Mesodermal cell (in vitro differentiated cells): ENCODE measurements around the gene MAMLD1.

ENCODE experiments used
- H3K27ac ChIP-seq: 2 replicates; pipeline ENCODE4 v1.7.0; 2013; ENCODE audit warnings: mild to moderate bottlenecking, low read depth, low read length, moderate library complexity; ENCODE audit not compliant: severe bottlenecking
- H3K36me3 ChIP-seq: 2 replicates; pipeline ENCODE4 v1.7.1; 2013; ENCODE audit warnings: mild to moderate bottlenecking, low read length, moderate library complexity; ENCODE audit not compliant: control insufficient read depth, insufficient read depth
- H3K4me1 ChIP-seq: one replicate; pipeline ENCODE4 v1.7.1; 2013; ENCODE audit warnings: mild to moderate bottlenecking, low read length; ENCODE audit not compliant: insufficient read depth, control insufficient read depth, poor library complexity, severe bottlenecking
- H3K4me3 ChIP-seq: 2 replicates; pipeline ENCODE4 v1.7.0; 2013; ENCODE audit warnings: low read length, control low read depth, mild to moderate bottlenecking; ENCODE audit not compliant: insufficient read depth, poor library complexity, severe bottlenecking; ENCODE audit errors: extremely low read depth
- H3K9me3 ChIP-seq: 2 replicates; pipeline ENCODE4 v1.7.1; 2013; ENCODE audit warnings: mild to moderate bottlenecking, low read length, moderate library complexity; ENCODE audit not compliant: control insufficient read depth
- WGBS, 2 experiments: methylation state at CpG; one replicate each; pipeline ENCODE4 v1.1.5; 2013; ENCODE audit warnings: missing lambda C conversion rate in 2 of 2; ENCODE audit not compliant: insufficient coverage in 2 of 2; 5-methylcytosine and 5-hydroxymethylcytosine counted together

MAMLD1 gene

DNA sequence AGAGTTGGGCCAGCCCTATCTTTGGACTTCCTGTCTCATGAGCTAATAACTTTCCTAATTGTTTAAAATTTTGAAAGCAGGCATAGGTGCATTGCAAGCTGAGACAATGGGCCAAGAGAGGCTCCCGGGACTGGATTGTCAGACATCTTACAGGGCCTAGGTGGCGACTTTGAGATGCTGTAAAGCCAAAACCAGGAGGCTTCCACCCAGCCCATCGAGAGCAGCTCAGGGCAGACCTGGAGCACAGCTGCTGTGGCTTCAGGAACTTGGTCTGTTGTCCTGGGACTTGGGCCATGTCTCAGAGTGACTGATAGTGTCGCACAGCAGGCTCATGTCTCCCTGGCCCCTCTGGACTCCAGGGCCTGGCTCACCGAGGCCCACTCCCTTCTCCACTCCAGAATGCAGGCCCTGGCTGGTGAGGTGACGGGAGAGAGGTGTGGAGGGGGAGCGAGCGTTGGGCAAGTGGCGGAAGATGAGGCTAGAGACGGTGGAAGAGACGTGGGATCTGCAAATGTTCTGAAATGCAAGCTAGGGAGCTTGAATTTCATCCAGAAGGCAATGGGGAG, 181.2 kb downstream of the MAMLD1 start:
- H3K4me1 ChIP-seq, result no peaks in the 10 kb centered on the region
- no peak overlapping the region for H3K27ac ChIP-seq
- no peaks in the 10 kb centered on the region for H3K9me3 ChIP-seq
- no peak overlapping the region for H3K4me3 ChIP-seq
- 74 to 76% methylated on average over 5 to 8 of the region's 11 CpGs for WGBS, 2 experiments
- H3K36me3 ChIP-seq, result no peaks in the 10 kb centered on the region

DNA sequence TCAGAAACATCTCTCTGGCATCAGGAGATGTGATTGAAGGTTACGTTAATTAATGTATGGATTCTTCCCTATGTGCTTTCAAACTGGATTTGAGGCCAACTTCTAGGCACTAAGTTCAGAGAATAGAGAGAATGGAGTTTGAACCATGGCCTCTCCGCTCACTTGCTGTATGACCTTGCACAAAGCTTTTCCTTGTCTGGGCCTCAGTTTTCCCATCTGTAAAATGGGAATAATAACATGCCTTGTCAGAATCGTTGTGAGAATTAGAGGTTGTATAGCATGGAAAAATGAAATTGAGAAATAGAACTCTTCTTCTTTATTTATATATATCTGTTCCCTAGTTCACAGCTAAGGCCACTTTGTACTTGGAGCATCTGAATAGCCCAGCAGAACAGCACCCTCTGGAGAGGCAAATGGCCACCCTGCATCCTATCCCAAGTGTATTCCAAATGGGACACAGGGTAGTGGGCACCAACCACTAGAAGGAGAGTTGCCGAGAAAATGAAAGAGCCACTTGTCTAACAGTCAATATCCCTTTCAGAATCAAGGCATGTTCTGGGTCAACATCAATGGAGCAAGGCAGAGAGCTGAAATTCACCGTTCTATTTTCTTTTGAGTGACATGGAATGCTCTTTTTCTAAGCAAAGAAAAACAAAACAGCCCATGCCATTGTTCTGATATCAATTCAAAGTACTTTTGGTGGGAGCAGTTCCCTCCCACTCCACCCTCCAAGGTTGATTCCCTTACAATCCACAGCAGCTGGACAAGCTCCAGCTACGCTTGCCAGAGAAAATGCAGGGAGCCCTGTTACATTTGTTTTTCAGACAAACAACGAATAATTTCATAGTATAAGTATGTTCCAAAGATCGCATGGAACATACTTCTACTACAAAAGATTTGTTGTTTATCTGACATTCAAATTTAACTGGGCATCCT, 182.0 kb downstream of the MAMLD1 start:
- WGBS, 2 experiments, result 83% methylated on average over 2 of the region's 8 CpGs; no CpG with 5 or more reads in 1 of the 2 experiments
- Histone ChIP-seq H3K27ac (no peak overlapping the region), H3K9me3 (no peaks in the 10 kb centered on the region), H3K4me1 (no peaks in the 10 kb centered on the region), H3K36me3 (no peaks in the 10 kb centered on the region), H3K4me3 (no peak overlapping the region)

DNA sequence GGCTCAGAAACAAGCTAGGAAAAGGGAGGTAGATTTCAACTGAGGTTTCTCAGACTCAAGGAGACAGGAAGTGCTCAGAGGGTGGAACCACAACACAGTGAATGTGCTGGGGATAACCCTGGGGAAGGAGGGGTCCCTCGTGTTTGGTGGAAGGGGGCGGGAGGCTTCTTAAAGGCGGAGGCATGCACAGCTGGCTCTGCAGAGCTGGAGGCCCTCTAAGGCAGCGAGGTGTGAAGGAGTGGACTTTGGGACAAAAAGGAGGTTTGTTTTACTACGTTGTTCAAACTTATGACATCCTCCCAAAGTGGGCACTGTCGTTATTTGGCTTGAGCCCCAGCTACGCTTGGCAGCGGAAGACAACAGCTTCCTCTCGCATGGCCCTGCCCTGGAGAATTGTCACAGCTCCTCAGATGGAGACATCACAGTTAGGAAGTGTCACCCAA, 183.6 kb downstream of the MAMLD1 start:
- Histone ChIP-seq H3K36me3 (no peaks in the 10 kb centered on the region), H3K4me3 (no peak overlapping the region), H3K9me3 (no peaks in the 10 kb centered on the region), H3K4me1 (no peaks in the 10 kb centered on the region), H3K27ac (no peak overlapping the region)
- WGBS, 2 experiments, result 100% methylated on average over 1 to 2 of the region's 9 CpGs

DNA sequence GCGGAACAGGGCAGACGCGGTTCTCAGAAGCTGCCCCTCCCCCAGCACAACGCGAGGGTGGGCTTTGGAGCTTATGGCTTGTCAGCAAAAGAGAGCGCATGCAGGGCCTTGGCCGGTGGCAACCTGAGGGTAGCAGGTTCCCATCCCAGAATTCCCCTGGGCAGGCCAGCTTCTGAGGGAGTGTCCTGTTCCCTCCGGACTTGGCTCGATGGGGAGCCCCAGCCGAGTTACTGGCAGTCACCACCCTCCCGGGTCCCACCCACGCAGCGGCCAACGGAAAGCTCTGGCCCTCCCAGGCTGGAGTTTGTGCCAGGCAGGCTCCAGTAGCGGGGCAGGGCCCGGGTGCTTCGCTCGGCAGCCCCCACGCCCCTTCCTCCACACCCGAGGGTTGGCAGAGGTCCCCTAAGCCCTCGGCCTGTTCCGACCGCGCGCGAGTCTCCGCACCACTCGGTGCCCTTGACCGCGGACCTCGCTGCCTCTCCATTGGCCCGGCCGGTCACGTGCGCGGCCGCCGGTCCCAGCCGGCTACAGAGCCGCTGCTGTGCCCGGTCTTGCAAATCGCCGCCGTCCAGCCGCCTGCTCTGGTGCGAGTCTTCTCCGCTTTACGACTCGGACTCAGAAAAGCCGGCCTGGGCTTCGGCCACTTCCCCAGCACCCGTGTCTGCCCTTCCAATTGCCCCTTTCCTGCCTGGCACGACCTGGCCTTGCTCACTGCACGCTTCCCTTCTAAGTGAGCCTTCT, 184.4 kb downstream of the MAMLD1 start:
- no peak overlapping the region for H3K4me3 ChIP-seq
- no peak overlapping the region for H3K27ac ChIP-seq
- WGBS, 2 experiments, result 24 to 53% methylated on average over 7 to 15 of the region's 54 CpGs
- no peaks in the 10 kb centered on the region for H3K36me3 ChIP-seq
- no peaks in the 10 kb centered on the region for H3K9me3 ChIP-seq
- no peaks in the 10 kb centered on the region for H3K4me1 ChIP-seq

DNA sequence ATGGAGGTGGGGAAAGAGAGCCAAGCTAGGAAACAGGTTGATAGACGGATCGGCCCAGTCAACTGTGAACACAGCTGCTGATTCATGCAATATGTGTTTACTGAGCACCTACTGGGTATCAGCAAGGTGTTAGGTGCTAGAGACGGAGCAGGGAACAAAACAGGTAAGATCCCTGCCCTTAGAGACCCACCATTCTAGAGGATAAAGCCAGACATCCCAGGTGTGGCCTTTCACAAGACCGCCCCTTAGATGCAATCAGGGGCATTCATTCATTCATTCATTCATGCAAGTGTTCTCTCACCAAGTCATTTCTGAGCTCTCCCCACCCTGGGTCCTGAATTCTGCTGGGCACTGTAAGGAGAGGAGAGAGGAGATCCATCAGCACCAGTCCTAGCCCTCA, 185.1 kb downstream of the MAMLD1 start:
- no peaks in the 10 kb centered on the region for H3K36me3 ChIP-seq
- H3K4me3 ChIP-seq, result no peak overlapping the region
- H3K27ac ChIP-seq, result no peak overlapping the region
- H3K4me1 ChIP-seq, result no peaks in the 10 kb centered on the region
- WGBS, 2 experiments, result 100% methylated on average over 1 to 2 of the region's 4 CpGs
- H3K9me3 ChIP-seq, result no peaks in the 10 kb centered on the region

DNA sequence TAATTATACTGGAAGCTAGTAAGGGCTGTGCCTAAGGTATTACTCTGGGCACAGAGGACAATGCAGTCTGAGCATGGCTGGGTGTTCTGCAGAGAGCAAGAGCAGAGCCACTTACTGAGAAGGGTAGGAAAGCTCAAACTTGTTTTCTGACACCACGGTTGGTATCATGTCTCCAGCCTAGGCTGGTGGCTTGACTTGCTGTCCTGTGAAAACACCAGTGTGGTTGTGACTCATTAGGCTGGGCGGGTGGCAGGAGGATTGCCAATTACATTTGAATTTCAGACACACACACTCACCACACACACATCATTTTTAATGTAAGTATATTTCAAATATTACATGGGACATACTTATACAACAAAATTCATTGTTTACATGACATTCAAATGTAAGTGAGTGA, 185.6 kb downstream of the MAMLD1 start:
- no peaks in the 10 kb centered on the region for H3K4me1 ChIP-seq
- H3K4me3 ChIP-seq, result no peak overlapping the region
- H3K36me3 ChIP-seq, result no peaks in the 10 kb centered on the region
- 100% methylated on average over 1 of the region's 2 CpGs for WGBS, 2 experiments
- H3K9me3 ChIP-seq, result no peaks in the 10 kb centered on the region
- no peak overlapping the region for H3K27ac ChIP-seq

DNA sequence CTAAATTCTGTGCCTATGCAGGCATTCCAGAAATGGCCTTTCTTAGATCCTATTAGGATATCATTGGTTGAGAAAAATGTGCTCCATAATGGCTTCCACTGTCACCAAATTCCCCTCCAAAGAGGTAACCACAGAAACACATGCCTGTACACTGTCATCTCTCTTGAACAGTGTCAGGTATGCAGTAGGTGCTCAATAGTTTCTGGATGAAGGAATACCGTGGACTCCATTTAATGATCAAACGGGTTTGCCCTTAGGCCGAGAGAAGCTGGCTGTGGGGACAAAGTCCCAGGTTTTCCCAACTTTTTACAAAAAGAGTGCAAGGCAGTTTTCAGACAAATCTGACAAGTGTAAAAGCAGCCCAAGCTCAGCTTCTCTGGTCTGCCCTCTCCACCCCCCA, 188.8 kb downstream of the MAMLD1 start:
- Histone ChIP-seq H3K4me1 (no peaks in the 10 kb centered on the region), H3K27ac (no peak overlapping the region), H3K4me3 (no peak overlapping the region), H3K9me3 (no peaks in the 10 kb centered on the region), H3K36me3 (no peaks in the 10 kb centered on the region)
- 100% methylated on average over 3 of the region's 3 CpGs; no CpG with 5 or more reads in 1 of the 2 experiments for WGBS, 2 experiments

DNA sequence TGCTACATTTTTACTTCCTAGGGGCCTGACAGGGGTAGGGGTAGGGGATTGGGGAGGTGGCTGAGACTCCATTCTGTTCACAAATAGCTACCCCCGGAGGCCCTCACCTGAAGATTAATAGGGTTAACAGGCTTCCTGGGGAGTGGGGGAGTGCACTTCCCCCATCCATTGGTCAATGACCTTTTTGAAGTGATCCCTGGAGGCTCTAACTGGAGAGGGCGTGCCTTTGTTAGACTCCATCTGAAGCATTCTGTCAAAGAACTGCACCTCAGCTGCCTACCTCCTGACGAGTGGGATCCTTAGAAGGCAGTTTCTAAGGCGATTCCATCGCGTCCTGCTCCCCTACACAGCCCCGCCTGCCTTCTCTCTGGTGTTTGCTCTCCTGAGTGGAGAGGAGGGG, 195.3 kb downstream of the MAMLD1 start:
- H3K4me3 ChIP-seq, result no peak overlapping the region
- 42% methylated on average over 2 of the region's 7 CpGs; no CpG with 5 or more reads in 1 of the 2 experiments for WGBS, 2 experiments
- H3K27ac ChIP-seq, result no peak overlapping the region
- no peaks in the 10 kb centered on the region for H3K9me3 ChIP-seq
- H3K4me1 ChIP-seq, result no peaks in the 10 kb centered on the region
- no peaks in the 10 kb centered on the region for H3K36me3 ChIP-seq
